ENCODE data around the gene PCCA. TPM values are rescaled to one million over a fixed set of nuclear protein-coding genes. Genes with fewer than 3 reads are reported as not detected.

PCCA gene
- total and polyA plus RNA-seq, 2 of the 13 experiments (the other 11 are each of a cell fraction or from before 2014, with no cell fraction given): 15.0 to 32.2 TPM

DNA sequence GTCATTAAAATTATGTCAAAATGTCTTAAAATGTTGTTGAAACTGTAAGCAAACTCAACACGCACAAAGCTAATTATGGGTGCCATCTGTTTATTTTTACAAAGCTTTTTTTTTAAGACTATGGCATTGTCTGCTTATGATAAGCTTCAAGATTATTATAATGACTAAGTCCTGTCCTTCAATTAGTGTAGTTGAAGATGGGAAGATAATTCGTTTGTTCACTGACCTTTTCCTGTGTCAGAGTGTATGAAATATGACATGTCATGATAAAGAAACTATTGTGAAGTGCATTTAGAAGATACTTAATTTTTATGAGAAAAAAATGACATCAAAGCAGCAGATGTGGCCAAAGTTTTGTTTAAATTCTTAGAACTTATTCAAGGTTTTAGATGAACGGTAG lies 211.3 kb downstream of the PCCA start:
- Histone ChIP-seq H3K4me2 (ENCODE audit: low read depth, low read length) (no peak overlapping the region), H3K9ac (ENCODE audit: insufficient read depth, low read depth, low read length) (no peak overlapping the region), H3K9me3 (ENCODE audit: low read length) (no peaks in the 10 kb centered on the region), H3K36me3 (replicated peaks in 1 of 2; ENCODE audit: control insufficient read depth in 1 of 2, insufficient read depth in 2 of 2, low read length in 2 of 2) (peaks cover 2 to 3% of the 10 kb centered on the region in 2 experiments; a peak in 3 of 5 replicates), H3K27me3 (ENCODE audit: control insufficient read depth in 1 of 2, insufficient read depth in 2 of 2, low read length in 2 of 2) (no peaks in the 10 kb centered on the region), H3K4me1 (ENCODE audit: insufficient read depth, low read length) (peaks cover 10% of the 10 kb centered on the region), H4K20me1 (ENCODE audit: insufficient read depth, low read length) (no peaks in the 10 kb centered on the region), H3K27ac (ENCODE audit: extremely low read length, insufficient read depth, low read length) (no peak overlapping the region), H2AFZ (ENCODE audit: low read length) (no peak overlapping the region), H3K4me3 (replicated peaks in 1 of 3; ENCODE audit: insufficient read depth in 1 of 3, low read depth in 2 of 3, low read length in 3 of 3) (no peak overlapping the region), H3K79me2 (ENCODE audit: insufficient read depth, low read length) (no peaks in the 10 kb centered on the region)
- DNase-seq (ENCODE audit: low spot score) (no peak), FAIRE-seq (no peak), ATAC-seq (no peak)
- 93% methylated on average over 3 of the region's 3 CpGs for WGBS (ENCODE audit: low lambda C conversion rate)
- BruUV-seq (replicated peaks): no TSS peak
- ChIA-PET CTCF (ENCODE audit: low intra/inter-chr PET ratio, low total read pairs) (no interaction called here), POLR2A (no interaction called here)
- in situ Hi-C loops (cut with HindIII; ENCODE audit: extremely low pct_ligation_motif_present, low pct_unique_long_range_greater_than_20kb) (no loop called here), intact Hi-C loops (cut with micrococcal nuclease; ENCODE audit: unreplicated experiment) (no loop called here)
- TF ChIP-seq REST (IDR thresholded peaks at IDR 0.05; ENCODE audit: borderline replicate concordance in 1 of 2, low read depth in 1 of 2, low read length in 2 of 2) (no peak), ZNF580 (CRISPR knock-in tag; IDR thresholded peaks at IDR 0.05; ENCODE audit: borderline replicate concordance, low read depth) (no peak), SALL2 (CRISPR knock-in tag; IDR thresholded peaks at IDR 0.05) (no peak), ZNF883 (CRISPR knock-in tag; IDR thresholded peaks at IDR 0.05; ENCODE audit: not compliant biosample characterization) (no peak), RAD51 (IDR thresholded peaks at IDR 0.05; ENCODE audit: borderline replicate concordance) (no peak)
